MM.1S (cell line): ENCODE data around the gene BCL3.

Experiments
- EZH2 ChIP-seq: fragments of 300-600 bp; sonication (generic); optimal IDR thresholded peaks from 2 replicates; pipeline ENCODE3; 2017; ENCODE audit warnings: low read depth, mild to moderate bottlenecking, antibody characterized with exemption, low read length, mixed read lengths
- TF ChIP-seq, protein P1 (sequence below): fragments of 300-600 bp; sonication (generic); IDR thresholded peaks from 2 replicates; pipeline ENCODE4 v1.5.1; 2016; ENCODE audit warnings: antibody characterized with exemption, low read length, mixed read lengths

DNA sequence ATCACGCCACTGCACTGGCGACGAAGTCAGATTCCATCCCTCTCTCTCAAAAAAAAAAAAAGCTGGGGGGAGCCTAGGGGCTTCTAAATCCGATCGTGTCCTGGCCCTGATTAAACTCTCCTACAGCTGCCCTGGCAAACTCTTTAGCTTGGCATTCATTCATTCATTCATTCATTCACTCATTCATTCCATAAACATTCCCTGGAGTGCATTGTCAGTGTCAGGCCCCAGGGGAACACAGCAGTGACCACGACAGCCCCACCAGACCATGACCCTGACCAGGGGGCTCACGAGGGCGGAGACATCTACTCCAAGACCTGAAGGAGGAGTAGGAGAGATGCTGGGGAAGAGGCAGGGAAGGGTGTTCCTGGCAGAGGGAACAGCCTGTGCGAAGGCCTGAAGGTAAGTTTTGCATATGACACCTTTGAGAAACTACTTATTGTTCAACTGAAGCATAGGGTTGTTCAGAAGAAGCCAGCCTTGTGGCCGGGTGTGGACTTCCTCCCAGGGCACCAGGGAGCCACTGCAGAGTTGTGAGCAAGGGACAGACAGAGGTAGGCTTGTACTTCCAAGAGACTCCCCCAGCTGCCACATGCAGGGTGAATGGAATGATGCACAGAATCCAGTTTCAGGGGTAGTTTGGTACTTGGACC, 25.1 kb upstream of the BCL3 start:
- TF ChIP-seq, protein P1, sequence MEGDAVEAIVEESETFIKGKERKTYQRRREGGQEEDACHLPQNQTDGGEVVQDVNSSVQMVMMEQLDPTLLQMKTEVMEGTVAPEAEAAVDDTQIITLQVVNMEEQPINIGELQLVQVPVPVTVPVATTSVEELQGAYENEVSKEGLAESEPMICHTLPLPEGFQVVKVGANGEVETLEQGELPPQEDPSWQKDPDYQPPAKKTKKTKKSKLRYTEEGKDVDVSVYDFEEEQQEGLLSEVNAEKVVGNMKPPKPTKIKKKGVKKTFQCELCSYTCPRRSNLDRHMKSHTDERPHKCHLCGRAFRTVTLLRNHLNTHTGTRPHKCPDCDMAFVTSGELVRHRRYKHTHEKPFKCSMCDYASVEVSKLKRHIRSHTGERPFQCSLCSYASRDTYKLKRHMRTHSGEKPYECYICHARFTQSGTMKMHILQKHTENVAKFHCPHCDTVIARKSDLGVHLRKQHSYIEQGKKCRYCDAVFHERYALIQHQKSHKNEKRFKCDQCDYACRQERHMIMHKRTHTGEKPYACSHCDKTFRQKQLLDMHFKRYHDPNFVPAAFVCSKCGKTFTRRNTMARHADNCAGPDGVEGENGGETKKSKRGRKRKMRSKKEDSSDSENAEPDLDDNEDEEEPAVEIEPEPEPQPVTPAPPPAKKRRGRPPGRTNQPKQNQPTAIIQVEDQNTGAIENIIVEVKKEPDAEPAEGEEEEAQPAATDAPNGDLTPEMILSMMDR = no peak
- no peak for TF ChIP-seq EZH2
